DMS 273 (cell line): ENCODE data around the gene APOL6.
"Not testable (repeated sequence)": the region's sequence is repeated elsewhere in the genome, so short reads cannot be mapped to it uniquely, and the experiment has no call there.

ENCODE experiments used
- DNase-seq: peaks from one replicate; lab custom pipeline; 2025; ENCODE audit not compliant: unreplicated experiment; lab: John Stamatoyannopoulos, UW

APOL6 gene

DNA sequence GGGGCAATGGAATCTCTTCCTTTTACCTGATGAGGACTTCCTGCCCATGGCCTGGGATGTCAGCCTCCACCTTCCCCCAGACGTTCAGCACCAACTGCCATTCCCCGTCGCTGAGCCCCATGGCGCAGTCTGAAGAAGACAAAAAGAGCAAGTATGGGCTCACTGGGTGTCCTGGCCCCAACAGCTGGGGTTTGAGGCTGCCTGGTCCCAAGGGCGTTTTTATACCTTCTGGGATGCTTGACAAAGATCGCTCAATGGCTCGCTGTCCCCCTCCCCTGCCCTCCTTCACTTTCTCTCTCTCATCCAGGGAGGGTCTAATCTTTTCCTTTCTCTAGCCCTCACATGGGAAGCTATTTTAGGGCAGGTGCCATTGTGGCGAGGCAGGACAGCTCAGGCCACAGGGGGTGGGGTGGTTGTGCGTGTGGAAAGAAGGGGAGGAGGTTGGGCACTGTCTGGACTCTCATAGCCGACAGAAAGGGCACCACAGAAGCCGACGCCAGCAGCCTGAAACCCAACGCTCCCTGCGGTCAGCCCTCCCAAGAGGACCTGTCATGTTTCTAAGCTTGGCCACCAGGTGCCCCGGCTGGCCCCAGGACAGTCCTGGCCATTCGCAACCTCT lies 31.0 kb upstream of the APOL6 start, which contains the start of gene MB:
TSS of gene MB (minus strand) at position 193 of the 619 bp plus-strand sequence. CDS start at position 121, 72 bp downstream.
- DNase-seq = no peak

DNA sequence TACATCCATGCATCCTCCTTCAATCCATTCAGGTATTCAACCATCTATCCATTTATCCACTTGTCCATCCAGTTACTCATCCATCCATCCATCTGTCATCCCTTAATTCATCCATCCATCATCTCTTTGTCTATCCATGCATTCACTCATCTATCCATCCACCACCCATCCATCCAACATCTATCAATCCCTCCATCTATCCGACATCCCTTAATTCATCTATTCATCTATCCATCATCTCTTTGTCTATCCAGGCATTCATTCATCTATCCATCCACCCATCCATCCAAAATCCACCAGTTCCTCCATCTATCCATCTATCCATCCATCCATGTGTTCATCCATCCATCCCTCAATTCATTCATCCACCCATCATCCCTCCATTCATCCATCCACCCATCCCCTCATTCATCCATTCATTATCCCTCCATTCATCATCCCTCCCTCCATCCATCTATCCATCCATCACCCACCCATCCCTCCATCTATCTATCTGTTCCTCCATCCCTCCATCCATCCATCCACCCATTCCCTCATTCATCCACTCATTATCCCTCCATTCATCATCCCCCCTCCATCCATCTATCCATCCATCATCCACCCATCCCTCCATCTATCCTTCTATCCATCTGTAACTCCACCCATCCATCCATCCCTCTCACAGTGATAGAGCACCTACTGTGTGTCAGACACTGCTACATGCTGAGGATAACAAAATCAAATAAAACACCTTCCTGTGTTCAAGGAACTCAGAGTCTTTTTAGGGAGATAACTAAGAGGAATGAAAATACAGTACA lies 29.6 kb upstream of the APOL6 start:
- DNase-seq = no peak

DNA sequence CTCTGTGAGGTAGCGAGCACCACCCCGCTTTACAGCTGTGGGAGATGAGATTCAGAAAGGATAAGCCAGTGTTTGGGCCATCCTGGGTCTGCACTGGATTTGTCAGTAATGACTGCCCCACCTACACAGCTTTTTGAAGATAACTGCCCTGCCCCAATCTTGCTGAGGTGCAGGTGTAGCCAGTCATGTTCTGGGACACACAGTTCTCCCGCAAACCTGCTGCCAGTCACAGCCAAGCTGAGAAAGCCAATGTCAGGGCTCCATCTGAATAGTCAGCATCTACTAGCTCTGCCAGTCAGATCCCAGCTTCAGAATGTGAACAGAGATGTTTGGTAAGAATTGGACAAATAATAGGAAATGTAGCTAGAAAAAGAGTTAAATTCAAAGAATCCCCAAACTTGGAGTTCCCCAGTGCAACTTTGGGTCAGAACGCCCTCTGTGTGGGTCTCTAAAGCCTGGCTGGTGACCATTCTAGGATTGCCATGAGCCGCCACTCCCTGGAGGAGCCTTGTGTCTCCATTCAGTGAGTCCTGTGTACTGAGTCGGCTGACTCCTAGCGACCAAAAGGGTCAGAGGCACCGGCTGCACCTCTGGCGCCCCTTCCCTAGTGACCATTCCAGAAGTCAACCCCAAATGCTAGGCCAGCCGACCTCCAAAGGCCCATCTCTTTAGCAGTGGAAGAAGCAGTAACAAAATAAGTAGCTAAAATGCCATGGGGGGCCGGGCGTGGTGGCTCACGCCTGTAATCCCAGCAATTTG lies 28.7 kb upstream of the APOL6 start:
- no peak for DNase-seq

DNA sequence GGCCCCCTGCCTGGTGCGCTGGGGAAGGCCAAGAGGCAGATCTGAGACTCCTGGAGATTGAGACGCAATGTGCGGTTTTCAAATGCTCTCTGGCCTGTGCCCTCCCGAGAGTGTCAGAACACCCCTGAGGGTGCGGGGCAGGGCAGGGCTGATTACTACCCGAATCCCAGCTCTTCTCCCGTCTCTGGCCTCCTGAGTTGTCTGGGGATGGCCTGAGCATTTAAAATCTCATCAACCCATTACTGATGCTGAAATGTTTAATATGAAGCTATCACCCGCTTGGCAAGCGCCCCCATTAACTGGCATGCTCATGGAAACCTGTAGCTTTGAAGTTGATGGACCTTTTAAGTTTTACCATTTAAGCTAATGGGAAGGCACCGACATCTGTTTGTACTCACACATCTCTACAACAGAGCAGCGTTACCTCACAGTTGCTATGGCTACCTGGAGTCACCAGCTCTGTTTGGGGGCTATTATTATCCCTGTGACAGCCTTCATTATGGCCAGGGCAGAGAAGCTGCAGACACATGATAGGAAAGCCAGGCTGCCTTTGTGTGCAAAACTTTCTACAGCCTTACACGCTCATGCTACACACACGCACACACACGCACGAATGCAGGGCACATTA lies 27.5 kb upstream of the APOL6 start:
- DNase-seq = peak; percentile 69

DNA sequence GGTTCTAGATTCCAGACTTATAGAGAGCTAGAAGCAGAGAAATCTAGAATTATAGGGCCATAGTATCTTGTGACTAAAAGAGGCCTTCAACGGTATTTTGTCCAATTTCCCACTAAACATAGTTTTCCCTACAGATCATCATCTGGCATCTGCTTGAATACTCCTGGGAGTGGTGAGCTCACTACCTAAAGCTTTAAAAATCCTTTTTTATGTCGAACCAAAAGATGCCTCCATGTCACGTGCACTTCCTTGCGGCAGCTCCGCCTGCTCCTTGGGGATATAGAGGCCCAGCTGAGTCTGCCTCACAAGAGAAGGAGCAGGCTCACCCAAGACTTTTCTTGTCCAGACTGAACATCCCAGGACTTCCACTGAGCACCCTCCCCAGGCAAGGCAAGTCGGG lies 26.8 kb upstream of the APOL6 start:
- DNase-seq = no peak

DNA sequence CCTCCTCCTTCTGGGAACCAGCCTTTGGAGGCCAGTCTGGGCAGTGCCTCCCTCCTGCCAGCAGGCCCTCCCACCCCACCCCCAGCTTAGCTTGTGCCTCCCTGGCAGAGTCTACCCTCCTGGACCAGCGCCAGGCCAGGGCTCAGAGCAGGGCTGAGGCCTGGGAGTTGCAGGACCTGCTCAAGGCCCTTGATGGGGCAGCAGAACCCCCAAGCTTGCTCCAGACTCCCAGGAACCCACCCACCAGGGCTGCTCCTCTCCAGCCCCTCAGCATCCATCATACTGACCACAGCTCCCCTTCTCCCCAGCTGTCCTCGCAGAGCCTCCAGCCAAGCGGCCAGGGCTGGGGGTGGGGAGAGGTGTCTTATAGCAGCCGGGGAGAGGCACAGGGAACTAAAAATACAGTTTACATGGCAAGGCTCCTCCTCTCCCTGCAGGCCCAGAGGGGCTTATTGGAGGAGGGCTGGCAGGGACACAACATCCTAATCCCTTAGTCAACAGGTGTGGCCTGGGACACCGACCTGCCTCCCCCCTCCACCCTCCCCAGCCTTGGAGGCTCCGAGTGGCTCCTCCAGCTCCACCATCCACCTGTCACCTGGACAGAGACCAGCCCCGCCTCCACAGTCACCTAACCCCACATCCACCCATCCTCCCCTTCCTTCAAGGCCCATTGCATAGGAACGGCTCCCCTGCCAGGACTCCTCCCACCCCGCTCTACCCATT lies 25.9 kb upstream of the APOL6 start:
- DNase-seq = peak; percentile 79

DNA sequence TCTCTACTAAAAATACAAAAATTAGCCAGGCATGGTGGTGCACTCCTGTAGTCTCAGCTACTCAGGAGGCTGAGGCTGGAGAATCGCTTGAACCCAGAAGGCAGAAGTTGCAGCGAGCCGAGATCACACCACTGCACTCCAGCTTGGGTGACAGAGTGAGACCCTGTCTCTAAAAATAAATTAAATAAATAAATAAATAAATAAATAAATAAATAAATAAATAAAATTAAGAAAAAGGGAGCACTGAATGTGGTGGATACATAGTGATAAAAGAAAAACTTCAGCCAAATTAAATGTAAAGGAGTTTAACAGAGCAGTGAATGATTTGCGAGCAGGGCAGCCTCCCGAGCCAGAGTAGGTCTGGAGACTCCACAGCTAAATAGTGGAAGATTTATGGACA lies 24.4 kb upstream of the APOL6 start:
- DNase-seq = not testable (repeated sequence)

DNA sequence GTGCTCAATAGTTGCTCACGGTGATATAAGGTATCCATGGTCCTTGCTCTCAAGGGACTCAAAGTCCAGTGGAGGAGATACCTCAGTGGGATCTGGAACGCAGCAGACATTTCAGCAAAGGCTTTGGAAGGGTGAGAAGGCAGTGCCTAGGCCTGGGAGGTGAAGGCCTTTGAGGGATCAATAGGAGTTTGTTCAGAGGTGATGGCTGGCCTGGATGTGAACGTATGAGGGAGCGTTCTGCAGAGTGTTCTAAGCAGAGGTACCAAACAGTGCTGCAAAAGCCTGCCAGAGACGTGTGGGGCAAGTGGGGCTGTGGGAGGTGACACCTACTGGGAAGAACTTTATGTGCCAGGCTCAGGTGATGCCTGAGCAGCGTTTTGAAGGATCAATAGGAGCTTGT lies 23.7 kb upstream of the APOL6 start:
- DNase-seq = no peak

DNA sequence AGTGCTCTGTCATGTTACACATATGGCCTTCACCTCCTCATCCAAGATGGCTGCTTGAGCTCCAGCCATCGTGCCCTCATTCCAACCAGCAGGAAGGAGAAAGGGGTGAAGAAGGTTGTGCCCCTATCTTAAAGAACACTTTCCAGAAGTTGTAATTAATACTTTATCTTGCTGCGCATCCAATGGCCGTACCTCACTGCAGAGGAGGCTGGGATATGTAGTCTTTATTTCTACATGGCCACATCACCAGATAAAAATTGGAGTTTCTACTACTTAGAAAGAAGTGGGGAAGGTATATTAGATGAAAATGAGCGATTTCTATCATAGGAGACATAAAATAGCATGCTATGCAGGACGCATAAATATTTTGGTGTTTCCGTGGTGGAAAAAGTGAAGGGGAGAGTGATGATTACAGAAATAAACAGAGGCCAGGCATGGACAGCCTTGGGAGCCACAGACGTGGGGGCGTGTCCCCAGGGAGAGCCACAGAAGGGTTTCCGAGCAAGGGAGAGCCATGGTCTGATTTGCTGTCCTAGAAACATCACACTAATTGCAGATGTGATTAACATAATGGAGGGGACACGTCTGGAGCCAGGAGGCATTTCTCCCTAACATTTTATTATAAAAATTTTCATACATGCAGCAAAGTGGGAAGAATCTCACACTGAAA lies 22.3 kb upstream of the APOL6 start:
- DNase-seq = peak; percentile 6

DNA sequence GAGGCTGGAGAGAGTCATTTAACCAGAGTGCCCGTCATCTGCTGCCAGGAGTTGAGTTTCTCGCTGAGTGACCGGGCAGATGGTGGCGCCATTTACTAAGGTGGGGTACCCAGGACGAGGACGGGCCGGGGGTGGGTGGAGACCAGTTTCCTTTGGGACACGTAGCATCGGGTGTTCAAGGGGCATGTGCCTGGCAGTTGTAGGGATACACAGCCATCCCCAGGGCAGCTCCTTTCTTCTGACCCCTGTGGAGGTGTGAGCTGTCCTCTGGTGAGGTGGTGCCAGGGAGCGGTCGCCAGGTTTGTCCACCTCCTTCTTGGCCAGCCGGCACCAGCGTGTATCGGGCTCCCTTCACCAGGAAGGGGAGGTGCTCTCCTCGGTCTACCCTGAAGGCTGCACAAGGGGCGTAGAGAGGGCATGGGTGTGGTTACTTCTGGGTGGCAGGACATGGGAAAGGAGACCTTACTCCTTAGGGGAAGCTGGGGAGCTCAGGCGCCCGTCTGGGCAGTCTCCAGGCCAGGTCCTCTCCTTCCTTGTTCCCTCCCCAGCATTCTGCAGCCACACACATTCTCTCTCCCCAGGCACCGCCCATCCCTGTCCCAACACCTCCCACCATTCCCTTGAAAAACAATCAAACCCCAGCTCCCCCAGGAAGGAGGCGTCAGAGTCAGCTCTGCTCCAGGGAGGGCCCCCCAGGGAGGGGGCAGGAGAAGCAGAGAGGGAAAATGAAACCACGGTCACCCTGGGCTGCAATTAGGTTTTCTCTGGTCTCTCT lies 20.8 kb upstream of the APOL6 start:
- DNase-seq = peak; percentile 81

DNA sequence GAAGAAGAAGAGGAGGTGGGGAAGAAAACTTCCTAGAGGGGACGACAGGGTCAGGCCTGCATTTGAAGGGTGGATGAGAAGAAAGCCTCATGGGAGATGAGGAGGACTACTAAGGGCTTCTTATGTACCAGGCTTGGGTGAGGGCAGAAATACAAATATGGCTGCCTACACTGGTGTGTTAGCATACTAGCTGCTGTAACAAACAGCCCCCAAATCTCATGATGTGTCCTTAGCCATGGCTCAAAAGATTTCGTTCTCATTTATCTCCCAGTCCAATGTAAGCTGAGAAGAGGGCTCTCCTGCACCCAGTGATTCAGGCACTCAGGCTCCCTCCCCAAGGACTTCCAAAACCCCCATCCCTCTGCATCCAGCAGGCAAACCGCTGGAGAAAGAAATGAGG lies 19.5 kb upstream of the APOL6 start:
- no peak for DNase-seq

DNA sequence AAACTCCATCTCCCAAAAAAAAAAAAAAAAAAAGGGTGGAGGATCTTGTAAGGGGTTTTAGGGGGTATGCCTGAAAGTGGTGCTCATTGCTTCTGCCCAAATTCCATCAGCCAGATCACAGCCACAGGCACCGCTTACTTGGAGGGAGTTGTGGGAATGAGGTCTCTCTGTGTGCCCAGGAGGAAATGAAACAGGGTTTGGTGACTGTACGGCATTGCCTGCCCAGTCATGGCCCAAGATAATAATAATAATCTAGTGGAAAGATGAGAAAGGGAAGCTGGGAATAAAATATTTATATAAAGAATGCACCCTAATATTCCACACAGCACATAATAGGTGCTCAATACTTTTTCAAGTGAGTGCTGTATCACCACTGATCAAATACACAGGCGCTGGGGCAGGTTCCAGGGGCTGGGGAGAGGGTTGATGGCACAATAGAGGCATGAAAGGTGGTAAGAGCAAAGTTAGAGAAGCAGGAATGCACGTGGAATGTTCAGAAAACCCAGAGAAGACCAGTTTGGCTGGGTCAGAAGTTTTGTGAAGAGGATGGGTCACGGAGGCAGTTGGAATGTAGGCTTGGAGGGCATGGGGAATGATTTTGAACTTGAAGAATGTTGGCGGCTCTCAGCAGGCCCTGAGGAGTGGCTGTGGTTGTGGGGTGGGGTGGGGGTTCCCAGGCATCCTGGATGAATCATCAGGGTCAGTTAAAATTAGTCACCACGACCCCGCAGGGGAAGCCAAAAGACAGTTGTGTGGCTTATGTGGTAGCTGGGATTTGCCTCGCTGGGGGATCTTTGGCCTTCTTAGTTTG lies 18.6 kb upstream of the APOL6 start:
- no peak for DNase-seq

DNA sequence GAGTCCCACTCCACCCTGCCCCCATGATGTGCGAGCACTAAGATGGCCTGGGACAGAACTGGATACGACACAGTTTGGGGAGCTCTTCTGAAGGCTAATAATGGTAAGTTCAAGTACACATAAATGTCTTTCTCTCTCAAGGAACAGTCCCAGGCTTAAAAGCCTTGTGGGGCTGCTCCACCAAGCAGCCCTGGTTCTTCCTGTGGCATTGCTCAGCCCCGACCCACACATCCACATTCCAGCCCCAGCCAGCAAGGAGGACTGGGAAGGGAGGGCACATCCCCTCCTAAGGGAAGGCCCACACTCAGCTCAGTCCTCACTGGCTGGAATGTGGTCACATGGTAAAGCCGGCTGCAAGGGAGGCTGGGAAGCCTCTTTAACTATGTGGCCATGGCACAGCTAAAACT lies 17.9 kb upstream of the APOL6 start:
- DNase-seq = peak; percentile 20

DNA sequence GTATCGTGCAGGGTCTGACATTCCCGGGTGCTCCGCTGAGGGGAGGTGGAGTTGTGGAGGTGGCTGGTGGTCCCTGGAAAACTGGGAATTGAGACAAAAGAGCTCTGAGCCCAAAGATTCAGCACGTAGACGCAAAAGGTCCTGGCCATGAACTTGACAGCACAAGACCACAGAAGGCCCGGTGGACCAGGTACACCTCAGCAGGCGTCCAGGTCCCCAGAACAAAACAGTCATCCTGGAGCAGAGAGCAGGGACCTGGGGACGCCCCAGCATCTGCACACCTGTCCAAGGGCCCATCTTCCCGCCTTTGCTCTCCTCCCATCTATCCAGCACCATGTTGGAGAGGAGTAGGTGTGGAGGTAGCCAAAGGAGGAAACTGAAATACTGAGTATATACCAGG lies 17.4 kb upstream of the APOL6 start:
- DNase-seq = no peak

DNA sequence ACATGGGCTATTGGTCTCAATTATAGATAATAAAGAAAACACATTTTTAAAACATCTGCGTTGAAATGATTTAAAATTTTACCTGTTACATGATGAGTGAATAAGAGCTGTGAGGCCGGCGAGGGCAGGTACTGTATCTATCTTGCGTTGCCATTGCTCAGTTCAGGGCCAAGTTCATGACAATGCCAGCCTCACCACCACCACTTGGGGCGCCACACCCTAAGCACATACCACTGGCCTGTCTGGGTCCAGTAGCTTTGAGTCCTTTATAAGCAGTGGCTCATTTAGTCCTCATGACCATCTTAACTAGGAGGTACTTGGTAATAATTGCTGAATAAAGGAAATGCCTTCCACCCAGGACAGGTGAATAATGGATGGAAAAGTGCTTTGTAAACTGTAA lies 16.6 kb upstream of the APOL6 start:
- peak; percentile 68 for DNase-seq

DNA sequence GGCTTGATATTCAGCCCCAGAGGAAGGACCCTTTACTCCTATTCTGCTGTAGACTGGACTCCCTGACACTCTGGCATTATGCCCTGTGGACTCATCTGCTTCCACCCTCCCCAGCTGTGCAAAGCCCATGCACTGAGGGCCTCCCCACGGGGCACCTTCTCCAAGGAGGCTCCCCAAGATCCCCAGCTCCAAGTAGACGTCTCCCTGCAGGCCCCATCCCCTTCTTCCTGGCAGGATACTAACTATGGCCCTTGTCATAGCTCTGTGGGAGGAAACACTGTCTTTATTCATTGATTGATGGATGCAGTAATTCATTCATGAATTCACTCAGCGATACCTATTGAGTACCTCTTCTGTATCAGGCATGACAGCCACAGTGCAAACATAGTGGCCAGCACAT lies 15.3 kb upstream of the APOL6 start:
- no peak for DNase-seq

DNA sequence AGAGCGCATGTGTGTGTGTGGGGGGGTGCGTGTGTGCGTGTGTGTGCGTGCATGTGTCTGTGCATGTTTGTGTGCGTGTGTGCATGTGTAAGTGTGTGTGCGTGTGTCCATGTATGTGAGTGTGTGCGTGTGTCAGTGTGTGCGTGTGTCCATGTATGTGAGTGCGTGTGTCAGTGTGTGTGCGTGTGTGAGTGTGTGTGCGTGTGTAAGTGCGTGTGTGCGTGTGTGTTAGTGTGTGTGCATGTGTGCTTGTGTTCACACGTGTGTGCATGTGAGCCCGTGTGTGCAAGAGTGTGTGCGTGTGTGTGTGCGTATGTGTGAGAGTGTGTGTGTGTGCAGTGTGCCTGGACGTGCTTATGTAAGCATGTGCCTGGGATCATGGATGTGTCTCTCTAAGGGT lies 14.7 kb upstream of the APOL6 start:
- no peak for DNase-seq

DNA sequence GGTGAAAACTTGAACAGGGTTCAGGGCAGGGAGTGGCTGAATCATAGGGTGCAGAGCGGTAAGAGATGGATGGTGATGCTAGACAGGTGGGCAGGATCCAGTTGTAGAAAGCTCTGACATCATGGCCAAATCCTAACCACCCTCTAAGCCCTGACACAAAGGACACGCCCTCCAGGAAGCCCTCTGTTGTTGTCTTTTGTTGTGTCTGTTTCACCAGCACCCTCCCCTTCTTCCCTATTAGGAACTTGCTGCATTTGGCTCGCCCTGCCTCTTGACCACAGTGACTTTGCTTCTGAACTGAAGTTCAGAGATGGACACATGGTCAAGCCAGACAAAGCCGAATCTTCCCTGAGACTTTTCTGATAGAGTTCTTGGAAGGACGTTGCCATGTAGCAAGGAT lies 14.2 kb upstream of the APOL6 start:
- no peak for DNase-seq
